ENCODE data around the gene PTPN5.

- TF ChIP-seq POLR2AphosphoS5 (IDR thresholded peaks at IDR 0.05): no peak
- TF ChIP-seq CTCF (IDR thresholded peaks at IDR 0.05): no peak
- no peak for TF ChIP-seq POLR2A (IDR thresholded peaks at IDR 0.05)
- no peak for TF ChIP-seq EP300 (IDR thresholded peaks at IDR 0.05)
Observed at GRCh38 chr11:18794956-18795355, 3.4 kb upstream of the PTPN5 start.

Measured in sigmoid colon (tissue), 4 donors.